HCT116 (cell line): ENCODE results near the gene OLAH.

Source experiments
- CEBPB ChIP-seq: IDR thresholded peaks from 2 replicates; pipeline ENCODE4 v1.6.1; 2012; ENCODE audit warnings: low read depth
- CTCF ChIP-seq, 3 experiments: fragments of 200-600 bp in 1 of 3; sonication (generic) in 1 of 3; IDR thresholded peaks in 2 of 3; conservative IDR thresholded peaks in 1 of 3; 2 replicates each; pipeline ENCODE4 v1.5.1; 2012 to 2017; ENCODE audit warnings: low read depth in 2 of 3, low read length in 2 of 3, antibody characterized with exemption in 1 of 3, borderline replicate concordance in 1 of 3, control low read depth in 1 of 3, mild to moderate bottlenecking in 1 of 3, mixed read lengths in 1 of 3, mixed run types in 1 of 3, moderate library complexity in 1 of 3; ENCODE audit not compliant: insufficient read depth in 1 of 3
- EZH2 ChIP-seq: fragments of 200-600 bp; sonication (generic); IDR thresholded peaks from 2 replicates; pipeline ENCODE4 v1.6.1; 2017; ENCODE audit warnings: antibody characterized with exemption, mixed run types
- EZH2phosphoT487 ChIP-seq: fragments of 200-600 bp; IDR thresholded peaks from 2 replicates; pipeline ENCODE4 v1.6.1; 2018; ENCODE audit warnings: antibody characterized with exemption, borderline replicate concordance
- FOSL1 ChIP-seq: IDR thresholded peaks from 2 replicates; pipeline ENCODE4 v1.6.1; 2012; ENCODE audit warnings: low read depth
- JUND ChIP-seq: IDR thresholded peaks from 2 replicates; pipeline ENCODE4 v1.6.1; 2012
- MAX ChIP-seq: IDR thresholded peaks from 2 replicates; pipeline ENCODE4 v1.6.1; 2012
- POLR2A ChIP-seq: IDR thresholded peaks from 2 replicates; pipeline ENCODE4 v1.7.0; 2011; ENCODE audit warnings: borderline replicate concordance; ENCODE audit not compliant: insufficient read depth, insufficient read length; ENCODE audit errors: extremely low read depth
- POLR2AphosphoS5 ChIP-seq: IDR thresholded peaks from 2 replicates; pipeline ENCODE4 v1.6.1; 2011; ENCODE audit warnings: mild to moderate bottlenecking, low read depth, low read length, moderate library complexity
- RAD21 ChIP-seq: IDR thresholded peaks from 2 replicates; pipeline ENCODE4 v1.6.1; 2012; ENCODE audit warnings: low read depth, mild to moderate bottlenecking
- REST ChIP-seq: IDR thresholded peaks from 2 replicates; pipeline ENCODE4 v1.6.1; 2012; ENCODE audit warnings: low read depth
- SP1 ChIP-seq: IDR thresholded peaks from 2 replicates; pipeline ENCODE4 v1.6.1; 2012; ENCODE audit warnings: low read depth

- TF ChIP-seq CTCF (IDR thresholded peaks at IDR 0.05 in 2 of 3, conservative IDR thresholded peaks at IDR 0.05 in 1 of 3; ENCODE audit: borderline replicate concordance in 1 of 3, insufficient read depth in 1 of 3, low read depth in 2 of 3, low read length in 2 of 3) (no peak), SP1 (no peak), REST (no peak), EZH2phosphoT487 (no peak), FOSL1 (no peak), CEBPB (no peak), POLR2AphosphoS5 (no peak), RAD21 (no peak), EZH2 (no peak), MAX (no peak), POLR2A (no peak), JUND (no peak)
Measured at GRCh38 chr10:15075421-15075820, 31.7 kb downstream of the OLAH start.
